Measurements from ENCODE around the gene MACROD2. TPM values are rescaled to one million over a fixed set of nuclear protein-coding genes. Genes with fewer than 3 reads are reported as not detected.
"Not testable (repeated sequence)": the region's sequence is repeated elsewhere in the genome, so short reads cannot be mapped to it uniquely, and the experiment has no call there.

MACROD2 gene
- total RNA-seq, 2 donors from 2014 or later: not detected

DNA sequence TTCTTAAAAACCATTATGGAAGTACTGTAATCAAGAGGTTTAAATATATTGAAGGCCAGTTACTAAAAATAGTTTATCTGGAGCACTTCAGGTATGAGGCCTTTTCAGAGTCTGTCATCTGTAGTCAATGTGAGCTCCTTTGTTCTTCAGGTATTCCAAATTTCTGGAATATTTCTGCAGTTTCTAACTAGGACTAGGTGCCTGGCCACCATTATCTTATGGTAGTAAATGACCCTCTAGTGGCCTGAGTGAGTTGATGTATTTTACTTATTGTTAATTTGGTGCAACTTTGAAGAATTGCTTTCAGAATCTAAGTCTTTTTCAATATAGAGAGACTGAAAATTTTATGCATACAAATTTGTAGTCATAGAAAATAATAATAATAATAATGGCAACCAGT lies 437.3 kb downstream of the MACROD2 start:
- no peaks in the 10 kb centered on the region for H3K4me1 Mint-ChIP-seq
- no peak for ATAC-seq (replicated peaks)
- H3K27me3 Mint-ChIP-seq: no peaks in the 10 kb centered on the region

DNA sequence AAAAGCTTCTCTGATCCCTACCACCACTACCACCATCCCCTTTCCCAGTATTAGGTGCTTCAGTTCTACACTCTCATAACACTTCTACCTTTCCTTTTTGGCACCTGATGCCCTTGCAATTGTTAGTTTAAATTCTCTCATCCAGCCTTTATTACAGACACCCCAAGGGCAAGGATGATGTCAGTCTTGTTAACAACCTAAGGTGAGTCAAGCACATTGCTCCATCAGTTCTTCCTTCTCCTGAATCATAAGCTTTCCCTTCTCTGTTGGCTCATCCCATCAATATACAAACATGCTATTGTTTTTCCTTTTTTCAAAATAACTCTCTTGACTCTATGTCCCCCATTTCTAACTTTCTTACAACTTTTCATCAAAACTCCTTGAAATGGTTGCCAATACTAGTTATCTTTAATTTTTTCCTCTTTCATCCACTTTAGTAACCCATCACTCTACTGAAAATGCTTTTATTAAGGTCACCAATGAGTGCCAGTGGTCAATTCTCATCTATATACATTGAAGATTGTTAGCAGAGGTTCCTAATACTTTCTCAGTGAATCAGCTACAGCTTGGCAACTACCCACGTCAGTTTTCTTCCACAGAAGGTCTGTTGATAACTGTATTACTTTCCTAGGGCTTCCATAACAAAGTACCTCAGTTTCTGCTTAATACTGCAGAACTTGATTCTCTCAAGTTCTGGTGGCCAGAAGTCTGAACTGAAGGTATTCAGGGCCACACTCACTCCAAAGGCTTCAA lies 439.2 kb downstream of the MACROD2 start:
- peaks cover 20% of the 10 kb centered on the region for H3K9me3 Mint-ChIP-seq
- ATAC-seq (replicated peaks): no peak
- no peaks in the 10 kb centered on the region for H3K27me3 Mint-ChIP-seq
- no peak overlapping the region for H3K27ac Mint-ChIP-seq
- H3K36me3 Mint-ChIP-seq (ENCODE audit: low read depth): no peaks in the 10 kb centered on the region
- H3K4me3 Mint-ChIP-seq: no peak overlapping the region
- no peaks in the 10 kb centered on the region for H3K4me1 Mint-ChIP-seq

More for the DNA sequence above, 437.3 kb downstream of the MACROD2 start:
- Mint-ChIP-seq H3K9me3 (peaks cover 14% of the 10 kb centered on the region), H3K27ac (no peak overlapping the region), H3K4me3 (no peak overlapping the region), H3K36me3 (ENCODE audit: low read depth) (no peaks in the 10 kb centered on the region)

DNA sequence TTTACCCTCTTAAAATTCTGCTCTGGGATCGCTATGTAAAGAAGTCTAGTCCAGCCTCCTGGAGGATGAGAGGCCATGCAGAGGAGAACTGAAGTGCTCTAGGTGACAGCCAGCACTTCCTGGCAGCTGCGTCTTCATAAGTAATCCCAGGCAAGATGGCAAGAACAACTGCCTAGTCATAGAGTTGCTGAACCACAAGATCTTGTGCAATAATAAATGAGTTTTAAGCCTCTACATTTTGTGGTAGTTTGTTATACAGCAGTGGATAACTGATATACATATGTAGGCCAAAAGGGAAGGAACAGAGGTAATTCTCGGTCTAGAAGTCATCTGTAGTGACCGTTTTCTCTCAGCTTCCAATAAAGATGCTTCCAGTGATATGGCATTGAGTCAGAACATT lies 445.9 kb downstream of the MACROD2 start:
- H3K27me3 Mint-ChIP-seq: no peaks in the 10 kb centered on the region
- H3K4me3 Mint-ChIP-seq: no peak overlapping the region
- no peak overlapping the region for H3K27ac Mint-ChIP-seq
- peaks cover 34% of the 10 kb centered on the region for H3K9me3 Mint-ChIP-seq
- ATAC-seq (replicated peaks): no peak
- H3K4me1 Mint-ChIP-seq: no peaks in the 10 kb centered on the region
- H3K36me3 Mint-ChIP-seq (ENCODE audit: low read depth): no peaks in the 10 kb centered on the region

DNA sequence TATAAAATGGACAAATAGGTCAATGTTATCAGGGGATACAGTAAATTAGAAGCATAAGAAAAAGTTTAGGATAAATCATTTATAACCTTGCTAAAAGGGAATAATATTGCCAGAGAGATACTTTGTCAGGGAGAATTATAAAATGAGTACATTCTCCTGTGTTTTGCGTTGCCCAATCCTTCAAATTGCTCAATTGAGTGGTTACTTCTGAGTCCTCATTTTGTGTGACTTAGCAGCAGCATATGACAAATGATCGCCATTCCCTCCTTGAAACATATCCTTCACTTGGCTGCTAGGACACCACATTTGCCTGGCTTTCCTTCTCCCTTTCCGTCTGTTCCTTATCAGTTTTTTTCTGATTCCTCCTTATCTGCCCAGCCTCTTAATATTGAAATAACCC lies 448.8 kb downstream of the MACROD2 start:
- Mint-ChIP-seq H3K27ac (no peak overlapping the region), H3K27me3 (no peaks in the 10 kb centered on the region), H3K36me3 (ENCODE audit: low read depth) (no peaks in the 10 kb centered on the region), H3K4me1 (no peaks in the 10 kb centered on the region), H3K9me3 (peaks cover 30% of the 10 kb centered on the region), H3K4me3 (no peak overlapping the region)
- ATAC-seq (replicated peaks): no peak

DNA sequence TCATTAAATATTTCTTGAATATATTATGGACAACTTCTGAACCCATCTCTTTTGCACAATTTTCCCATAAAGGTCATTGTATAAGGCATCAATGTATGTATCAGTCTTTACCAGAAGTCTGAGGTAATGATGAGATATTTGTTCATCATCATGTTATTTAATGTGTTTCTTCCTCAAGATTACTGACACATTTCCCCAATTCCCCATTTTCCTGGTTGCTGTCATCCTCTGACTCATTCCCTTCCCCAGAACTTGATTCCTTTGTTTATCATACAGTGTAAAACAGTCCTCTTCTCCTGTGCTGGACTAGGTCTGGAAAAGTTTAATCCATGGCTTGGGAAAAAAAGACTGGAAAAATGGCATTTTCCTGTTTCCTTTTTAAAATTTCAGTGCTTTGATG lies 450.0 kb downstream of the MACROD2 start:
- H3K4me3 Mint-ChIP-seq: no peak overlapping the region
- H3K9me3 Mint-ChIP-seq: peaks cover 36% of the 10 kb centered on the region
- ATAC-seq (replicated peaks): no peak
- H3K4me1 Mint-ChIP-seq: no peaks in the 10 kb centered on the region
- no peak overlapping the region for H3K27ac Mint-ChIP-seq
- no peaks in the 10 kb centered on the region for H3K36me3 Mint-ChIP-seq (ENCODE audit: low read depth)
- no peaks in the 10 kb centered on the region for H3K27me3 Mint-ChIP-seq

DNA sequence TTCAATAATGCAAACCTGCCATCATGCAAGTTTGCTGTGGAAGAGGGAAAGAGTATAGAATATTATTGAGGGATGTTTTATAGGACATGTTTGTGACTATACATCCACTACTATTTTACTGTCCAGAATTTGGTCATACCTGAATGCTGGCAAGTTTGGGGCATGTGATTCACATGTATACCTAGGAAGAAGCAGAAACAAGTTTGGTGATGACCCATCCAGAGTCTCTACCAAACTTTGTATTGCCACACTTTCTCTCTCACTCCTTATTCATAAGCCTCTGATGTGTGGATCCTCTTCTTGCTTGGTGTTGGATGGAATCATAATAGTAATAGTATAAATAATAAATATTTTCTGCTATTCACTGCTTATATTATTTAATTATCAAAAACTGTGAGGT lies 450.6 kb downstream of the MACROD2 start:
- Mint-ChIP-seq H3K4me3 (no peak overlapping the region), H3K27me3 (no peaks in the 10 kb centered on the region), H3K4me1 (no peaks in the 10 kb centered on the region), H3K36me3 (ENCODE audit: low read depth) (no peaks in the 10 kb centered on the region), H3K9me3 (peaks cover 34% of the 10 kb centered on the region), H3K27ac (no peak overlapping the region)
- ATAC-seq (replicated peaks): no peak

DNA sequence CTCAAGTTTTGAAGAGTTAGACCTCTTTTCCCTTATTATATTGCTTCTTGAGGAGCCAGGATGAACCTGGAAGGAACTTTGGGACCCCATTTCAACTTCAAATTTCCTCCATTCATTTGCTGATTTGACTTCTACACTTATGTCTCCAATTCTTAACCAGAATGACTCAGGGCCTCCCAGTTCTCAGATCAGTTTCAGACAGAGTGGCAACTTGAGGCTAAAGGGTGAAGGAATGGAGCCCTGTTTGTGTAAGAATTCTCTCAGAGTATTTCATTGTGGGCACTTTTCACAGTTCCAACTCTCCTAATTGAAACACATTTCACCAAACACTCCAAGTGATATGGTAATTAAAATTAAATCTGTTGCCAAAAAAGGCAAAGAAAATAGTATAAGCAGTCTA lies 451.1 kb downstream of the MACROD2 start:
- Mint-ChIP-seq H3K4me1 (no peaks in the 10 kb centered on the region), H3K27me3 (no peaks in the 10 kb centered on the region), H3K36me3 (ENCODE audit: low read depth) (no peaks in the 10 kb centered on the region), H3K4me3 (no peak overlapping the region), H3K27ac (no peak overlapping the region), H3K9me3 (peaks cover 35% of the 10 kb centered on the region)
- no peak for ATAC-seq (replicated peaks)

DNA sequence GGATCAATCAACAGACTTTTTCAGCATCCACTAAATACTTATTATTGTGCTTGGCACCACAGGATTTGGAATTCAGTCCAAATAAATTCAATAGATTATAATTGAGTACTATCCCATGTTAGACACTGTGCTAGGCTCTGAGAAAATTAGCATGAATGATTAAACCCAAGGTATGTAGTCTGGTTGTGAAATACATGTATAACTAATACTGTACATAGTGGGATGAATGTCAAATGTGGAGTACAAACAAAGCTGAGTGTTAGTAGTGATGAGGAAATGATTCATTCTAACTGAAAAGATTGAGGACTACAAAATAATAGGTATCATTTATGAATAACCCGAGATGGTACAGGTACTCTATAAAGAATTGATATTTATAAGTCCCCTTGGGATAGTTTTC lies 454.0 kb downstream of the MACROD2 start:
- no peaks in the 10 kb centered on the region for H3K36me3 Mint-ChIP-seq (ENCODE audit: low read depth)
- H3K27me3 Mint-ChIP-seq: no peaks in the 10 kb centered on the region
- H3K9me3 Mint-ChIP-seq: peaks cover 32% of the 10 kb centered on the region
- ATAC-seq (replicated peaks): no peak
- H3K4me3 Mint-ChIP-seq: no peak overlapping the region
- H3K4me1 Mint-ChIP-seq: no peaks in the 10 kb centered on the region
- no peak overlapping the region for H3K27ac Mint-ChIP-seq

DNA sequence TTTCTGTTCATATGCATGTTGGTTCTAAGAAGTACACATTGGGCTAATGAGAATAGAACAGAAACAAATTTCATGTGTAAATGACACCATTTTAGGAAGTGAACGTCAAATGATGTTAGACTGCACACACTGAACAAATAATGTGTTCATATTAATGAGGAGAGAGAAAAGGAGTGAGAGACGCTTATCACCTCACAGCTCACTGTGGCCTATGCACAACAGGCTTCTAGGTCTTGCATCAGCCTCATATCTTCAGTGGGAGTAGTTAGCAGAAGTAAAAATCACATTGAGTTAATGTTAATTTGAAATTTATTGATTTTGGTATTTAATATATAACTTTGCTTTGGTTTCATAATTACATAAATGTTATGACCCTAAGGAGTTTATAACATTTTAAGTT lies 454.9 kb downstream of the MACROD2 start:
- Mint-ChIP-seq H3K27me3 (no peaks in the 10 kb centered on the region), H3K4me1 (no peaks in the 10 kb centered on the region), H3K27ac (no peak overlapping the region), H3K4me3 (no peak overlapping the region), H3K36me3 (ENCODE audit: low read depth) (no peaks in the 10 kb centered on the region), H3K9me3 (peaks cover 22% of the 10 kb centered on the region)
- no peak for ATAC-seq (replicated peaks)

DNA sequence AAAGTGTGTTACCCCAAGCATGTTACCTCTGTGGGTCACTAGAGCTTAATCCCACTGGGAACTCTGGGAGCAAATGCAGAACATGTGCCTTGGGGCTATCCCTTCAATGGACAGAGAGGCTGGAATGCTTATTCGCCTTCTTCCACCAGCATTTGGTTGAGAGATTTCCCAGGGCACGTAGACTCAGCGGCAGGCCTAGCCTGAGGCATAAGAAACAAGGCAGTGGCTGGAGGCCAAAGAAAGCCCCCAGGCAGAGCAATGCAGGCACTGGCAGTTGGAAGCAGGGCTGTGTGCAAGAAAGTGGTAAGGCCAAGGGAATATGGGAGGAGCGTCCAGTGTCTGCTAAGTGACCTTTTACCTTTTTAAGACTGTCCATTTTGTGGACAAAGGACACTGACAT lies 456.1 kb downstream of the MACROD2 start:
- peaks cover 18% of the 10 kb centered on the region for H3K9me3 Mint-ChIP-seq
- H3K27me3 Mint-ChIP-seq: no peaks in the 10 kb centered on the region
- no peak overlapping the region for H3K4me3 Mint-ChIP-seq
- H3K4me1 Mint-ChIP-seq: no peaks in the 10 kb centered on the region
- ATAC-seq (replicated peaks): no peak
- H3K27ac Mint-ChIP-seq: no peak overlapping the region
- H3K36me3 Mint-ChIP-seq (ENCODE audit: low read depth): no peaks in the 10 kb centered on the region

DNA sequence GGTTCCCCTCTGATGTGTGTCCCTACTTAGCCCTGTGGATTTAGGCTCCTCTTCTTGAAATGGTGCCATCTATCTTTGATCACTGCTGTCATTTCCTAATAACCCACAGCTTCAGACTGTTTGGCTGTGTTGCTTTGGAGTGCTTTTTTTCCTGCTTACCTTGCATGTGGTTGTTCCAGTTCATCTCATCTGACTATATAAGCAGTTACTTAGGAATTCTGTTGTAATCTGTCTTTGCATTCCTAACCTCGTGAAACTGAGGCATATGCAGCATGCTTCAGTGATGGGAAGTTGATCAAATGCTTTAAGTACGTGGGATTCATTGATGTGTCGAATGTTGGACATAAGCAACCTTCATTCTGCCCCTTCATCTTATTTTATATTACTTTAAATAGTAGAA lies 457.9 kb downstream of the MACROD2 start:
- H3K36me3 Mint-ChIP-seq (ENCODE audit: low read depth): no peaks in the 10 kb centered on the region
- no peaks in the 10 kb centered on the region for H3K4me1 Mint-ChIP-seq
- ATAC-seq (replicated peaks): no peak
- no peaks in the 10 kb centered on the region for H3K27me3 Mint-ChIP-seq
- H3K4me3 Mint-ChIP-seq: no peak overlapping the region
- H3K9me3 Mint-ChIP-seq: peaks cover 12% of the 10 kb centered on the region
- no peak overlapping the region for H3K27ac Mint-ChIP-seq

DNA sequence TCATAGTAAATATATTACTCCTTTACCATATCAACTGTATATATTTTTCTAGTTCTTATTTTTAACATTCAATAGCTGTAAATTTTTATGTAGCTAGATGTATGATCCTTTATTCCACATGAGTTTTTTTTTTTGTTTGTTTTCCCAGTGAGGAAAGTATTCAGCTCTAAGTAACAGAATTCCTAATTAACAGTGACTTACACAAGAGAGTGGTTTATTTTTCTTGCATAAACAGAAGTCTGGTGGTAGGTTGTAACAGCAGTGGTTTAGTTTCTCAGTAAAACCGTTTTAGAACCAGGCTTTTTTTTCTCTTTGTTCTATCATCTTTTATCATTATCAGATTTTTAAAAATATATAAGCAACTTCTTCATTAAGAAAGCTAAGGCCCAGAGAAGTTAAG lies 459.0 kb downstream of the MACROD2 start:
- Mint-ChIP-seq H3K27me3 (no peaks in the 10 kb centered on the region), H3K36me3 (ENCODE audit: low read depth) (no peaks in the 10 kb centered on the region), H3K4me1 (no peaks in the 10 kb centered on the region), H3K9me3 (peaks cover 12% of the 10 kb centered on the region), H3K4me3 (no peak overlapping the region), H3K27ac (no peak overlapping the region)
- ATAC-seq (replicated peaks): no peak

DNA sequence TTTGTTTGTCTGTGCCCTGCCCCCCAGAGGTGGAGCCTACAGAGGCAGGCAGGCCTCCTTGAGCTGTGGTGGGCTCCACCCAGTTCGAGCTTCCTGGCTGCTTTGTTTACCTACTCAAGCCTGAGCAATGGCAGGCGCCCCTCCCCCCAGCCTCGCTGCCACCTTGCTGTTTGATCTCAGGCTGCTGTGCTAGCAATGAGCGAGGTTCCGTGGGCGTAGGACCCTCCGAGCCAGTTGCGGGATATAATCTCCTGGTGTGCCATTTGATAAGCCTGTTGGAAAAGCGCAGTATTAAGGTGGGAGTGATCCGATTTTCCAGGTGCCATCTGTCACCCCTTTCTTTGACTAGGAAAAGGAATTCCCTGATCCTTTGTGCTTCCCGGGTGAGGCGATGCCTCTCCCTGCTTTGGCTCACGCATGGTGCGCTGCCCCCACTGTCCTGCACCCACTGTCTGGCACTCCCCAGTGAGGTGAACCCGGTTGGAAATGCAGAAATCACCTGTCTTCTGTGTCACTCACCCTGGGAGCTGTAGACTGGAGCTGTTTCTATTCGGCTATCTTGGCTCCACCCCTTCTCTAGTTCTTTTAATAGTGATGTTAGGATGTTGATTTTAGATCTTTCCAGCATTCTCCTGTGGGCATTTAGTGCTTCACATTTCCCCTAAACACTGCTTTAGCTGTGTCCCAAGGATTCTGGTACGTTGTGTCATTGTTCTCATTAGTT lies 471.9 kb downstream of the MACROD2 start:
- not testable (repeated sequence) for H3K27me3 Mint-ChIP-seq; H3K4me3 Mint-ChIP-seq; H3K27ac Mint-ChIP-seq; H3K4me1 Mint-ChIP-seq; H3K36me3 Mint-ChIP-seq (ENCODE audit: low read depth); ATAC-seq (replicated peaks)
- peaks cover 19% of the 10 kb centered on the region for H3K9me3 Mint-ChIP-seq

DNA sequence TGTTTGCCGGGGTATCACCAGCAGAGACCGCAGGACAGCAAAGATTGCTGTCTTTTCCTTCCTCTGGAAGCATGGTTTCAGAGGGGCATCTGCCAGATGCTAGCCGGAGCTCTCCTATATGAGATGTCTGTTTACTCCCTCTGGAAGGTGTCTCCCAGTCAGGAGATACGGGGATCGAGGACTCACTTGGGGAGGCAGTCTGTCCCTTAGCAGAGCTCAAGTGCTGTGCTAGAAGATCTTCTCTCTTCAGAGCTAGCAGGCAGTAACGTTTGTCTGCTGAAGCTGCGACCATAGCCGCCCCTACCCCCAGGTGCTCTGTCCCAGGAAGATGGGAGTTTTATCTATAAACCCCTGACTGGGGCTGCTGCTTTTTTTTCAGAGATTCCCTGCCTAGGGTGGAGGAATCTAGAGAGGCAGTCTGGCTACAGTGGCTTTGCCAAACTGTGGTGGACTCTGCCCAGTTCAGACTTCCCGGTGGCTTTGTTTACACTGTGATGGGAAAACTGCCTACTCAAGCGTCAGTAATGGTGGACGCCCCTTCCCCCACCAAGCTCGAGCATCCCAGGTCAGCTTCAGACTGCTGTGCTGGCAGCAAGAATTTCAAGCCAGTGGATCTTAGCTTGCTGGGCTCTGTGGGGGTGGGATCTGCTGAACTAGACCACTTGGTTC lies 475.0 kb downstream of the MACROD2 start:
- Mint-ChIP-seq H3K4me3 (no peak overlapping the region), H3K27ac (no peak overlapping the region), H3K4me1 (no peaks in the 10 kb centered on the region), H3K27me3 (no peaks in the 10 kb centered on the region), H3K36me3 (ENCODE audit: low read depth) (no peaks in the 10 kb centered on the region), H3K9me3 (peaks cover 19% of the 10 kb centered on the region)
- ATAC-seq (replicated peaks): no peak
